Hepatocyte (in vitro differentiated cells): Measurements from ENCODE around the gene CRABP2.

Experiments
- CTCF ChIP-seq: fragments of 200-600 bp; sonication (generic); IDR thresholded peaks from 2 replicates; pipeline ENCODE4 v1.5.1; 2016; ENCODE audit warnings: antibody characterized with exemption, mild to moderate bottlenecking; ENCODE audit not compliant: poor library complexity
- EZH2 ChIP-seq: fragments of 200-600 bp; sonication (generic); IDR thresholded peaks from 2 replicates; pipeline ENCODE4 v1.6.1; 2016; ENCODE audit warnings: antibody characterized with exemption, mild to moderate bottlenecking, borderline replicate concordance

- no peak for TF ChIP-seq CTCF
- TF ChIP-seq EZH2: no peak
These were observed 4.4 kb downstream of the CRABP2 start for GRCh38 chr1:156700736-156701531.
